ENCODE results near the gene PAX4. TPM values are rescaled to one million over a fixed set of nuclear protein-coding genes. Genes with fewer than 3 reads are reported as not detected.
A peak's percentile ranks its signal among the peaks of the same experiment; 100 is the strongest.

Gene PAX4
- not detected for polyA plus RNA-seq (2013, experiment 1 of 2)
- polyA plus RNA-seq (2013, experiment 2 of 2) = 0.03 TPM

GRCh38 chr7:127618042-127618441, at the start of gene PAX4:
Gene PAX4, minus strand, starts transcription at chr7:127618142. Its CDS starts 2,214 bp downstream, at chr7:127615928.
- Histone ChIP-seq H2BK15ac (ENCODE audit: low read length) (peak within 1 kb of the TSS; percentile 9), H3K4me1 (ENCODE audit: control insufficient read depth in 2 of 2, insufficient read depth in 1 of 2, low read depth in 1 of 2, low read length in 2 of 2) (peaks cover 0 to 2% of the 10 kb centered on the region in 2 donors), H4K8ac (ENCODE audit: low read depth, low read length) (no peak within 1 kb of the TSS), H3K4me3 (ENCODE audit: low read length in 2 of 2) (no peak within 1 kb of the TSS), H3K4ac (ENCODE audit: low read length) (no peak within 1 kb of the TSS), H2AFZ (ENCODE audit: low read length) (no peak within 1 kb of the TSS), H2BK12ac (ENCODE audit: low read length) (no peak within 1 kb of the TSS), H2BK120ac (ENCODE audit: low read depth, low read length) (no peak within 1 kb of the TSS), H3K4me2 (ENCODE audit: insufficient read depth, low read length, poor library complexity, severe bottlenecking) (no peak within 1 kb of the TSS), H3K23ac (ENCODE audit: low read depth, low read length, poor library complexity) (no peak within 1 kb of the TSS), H2AK5ac (ENCODE audit: low read depth, low read length) (no peak within 1 kb of the TSS), H3K9me3 (replicated peaks in 1 of 2; ENCODE audit: control insufficient read depth in 2 of 2, insufficient read depth in 1 of 2, low read depth in 1 of 2, low read length in 2 of 2) (no peaks in the 10 kb centered on the region), H3K18ac (ENCODE audit: low read length) (peak within 1 kb of the TSS; percentile 61), H4K91ac (ENCODE audit: low read depth, low read length, poor library complexity) (no peak within 1 kb of the TSS), H2BK5ac (ENCODE audit: low read length) (no peak within 1 kb of the TSS), H3K27me3 (ENCODE audit: control insufficient read depth in 3 of 3, insufficient read depth in 3 of 3, low read depth in 1 of 3, low read length in 3 of 3) (peaks cover 2 to 78% (median 21%) of the 10 kb centered on the region in 3 experiments), H3K36me3 (replicated peaks in 1 of 2; ENCODE audit: control insufficient read depth in 2 of 2, insufficient read depth in 2 of 2, low read length in 2 of 2) (no peaks in the 10 kb centered on the region), H3K79me1 (ENCODE audit: low read depth, low read length) (no peaks in the 10 kb centered on the region), H3K9ac (ENCODE audit: low read depth, low read length, poor library complexity) (no peak within 1 kb of the TSS), H3K14ac (ENCODE audit: low read length) (peak within 1 kb of the TSS; percentile 9), H3K27ac (replicated peaks; ENCODE audit: low read length) (no peak within 1 kb of the TSS)
- no CpG with 5 or more reads among the region's 2 CpGs for WGBS, 2 donors (ENCODE audit: extremely low coverage in 2 of 2, insufficient read length in 2 of 2, insufficient replicate concordance in 1 of 2)
- DNase-seq (ENCODE audit: low spot score) = no peak

- H2BK5ac ChIP-seq (ENCODE audit: low read length) = no peak overlapping the region
- H3K9ac ChIP-seq (ENCODE audit: low read depth, low read length, poor library complexity) = no peak overlapping the region
- no peak overlapping the region for H3K23ac ChIP-seq (ENCODE audit: low read depth, low read length, poor library complexity)
- no peak overlapping the region for H2BK12ac ChIP-seq (ENCODE audit: low read length)
- peaks cover 2 to 24% of the 10 kb centered on the region in 2 donors for H3K36me3 ChIP-seq (replicated peaks in 1 of 2; ENCODE audit: control insufficient read depth in 2 of 2, insufficient read depth in 2 of 2, low read length in 2 of 2)
- H3K9me3 ChIP-seq (replicated peaks in 1 of 2; ENCODE audit: control insufficient read depth in 2 of 2, insufficient read depth in 1 of 2, low read depth in 1 of 2, low read length in 2 of 2) = no peaks in the 10 kb centered on the region
- no CpG with 5 or more reads among the region's 3 CpGs for WGBS, 2 donors (ENCODE audit: extremely low coverage in 2 of 2, insufficient read length in 2 of 2, insufficient replicate concordance in 1 of 2)
- no peak overlapping the region for H3K14ac ChIP-seq (ENCODE audit: low read length)
- peaks cover 1% of the 10 kb centered on the region for H3K79me1 ChIP-seq (ENCODE audit: low read depth, low read length)
- H3K27ac ChIP-seq (replicated peaks; ENCODE audit: low read length) = no peak overlapping the region
- no peak overlapping the region for H3K18ac ChIP-seq (ENCODE audit: low read length)
- no peak overlapping the region for H4K8ac ChIP-seq (ENCODE audit: low read depth, low read length)
- no peak overlapping the region for H2AK5ac ChIP-seq (ENCODE audit: low read depth, low read length)
- H3K4me1 ChIP-seq (ENCODE audit: control insufficient read depth in 2 of 2, insufficient read depth in 1 of 2, low read depth in 1 of 2, low read length in 2 of 2) = peaks cover 0 to 7% of the 10 kb centered on the region in 2 donors
- H2BK120ac ChIP-seq (ENCODE audit: low read depth, low read length) = no peak overlapping the region
- H3K27me3 ChIP-seq (ENCODE audit: control insufficient read depth in 3 of 3, insufficient read depth in 3 of 3, low read depth in 1 of 3, low read length in 3 of 3) = peaks cover 0 to 5% (median 0%) of the 10 kb centered on the region in 3 experiments
- no peak for DNase-seq (ENCODE audit: low spot score)
- H3K4ac ChIP-seq (ENCODE audit: low read length) = no peak overlapping the region
- no peak overlapping the region for H4K91ac ChIP-seq (ENCODE audit: low read depth, low read length, poor library complexity)
- no peak overlapping the region for H3K4me3 ChIP-seq (ENCODE audit: low read length in 2 of 2)
- no peak overlapping the region for H3K4me2 ChIP-seq (ENCODE audit: insufficient read depth, low read length, poor library complexity, severe bottlenecking)
- H2AFZ ChIP-seq (ENCODE audit: low read length) = no peak overlapping the region
- H2BK15ac ChIP-seq (ENCODE audit: low read length) = no peak overlapping the region
These were observed 49.2 kb upstream of the PAX4 start for GRCh38 chr7:127667017-127667670.

- Histone ChIP-seq H2BK5ac (ENCODE audit: low read length) (no peak overlapping the region), H3K9ac (ENCODE audit: low read depth, low read length, poor library complexity) (no peak overlapping the region), H3K4ac (ENCODE audit: low read length) (no peak overlapping the region), H3K36me3 (replicated peaks in 1 of 2; ENCODE audit: control insufficient read depth in 2 of 2, insufficient read depth in 2 of 2, low read length in 2 of 2) (peaks cover 2 to 29% of the 10 kb centered on the region in 2 donors), H3K9me3 (replicated peaks in 1 of 2; ENCODE audit: control insufficient read depth in 2 of 2, insufficient read depth in 1 of 2, low read depth in 1 of 2, low read length in 2 of 2) (no peaks in the 10 kb centered on the region), H3K14ac (ENCODE audit: low read length) (no peak overlapping the region), H3K4me2 (ENCODE audit: insufficient read depth, low read length, poor library complexity, severe bottlenecking) (no peak overlapping the region), H4K91ac (ENCODE audit: low read depth, low read length, poor library complexity) (no peak overlapping the region), H2BK15ac (ENCODE audit: low read length) (no peak overlapping the region), H3K27ac (replicated peaks; ENCODE audit: low read length) (no peak overlapping the region), H2AFZ (ENCODE audit: low read length) (no peak overlapping the region), H3K18ac (ENCODE audit: low read length) (no peak overlapping the region), H3K23ac (ENCODE audit: low read depth, low read length, poor library complexity) (no peak overlapping the region), H3K27me3 (ENCODE audit: control insufficient read depth in 3 of 3, insufficient read depth in 3 of 3, low read depth in 1 of 3, low read length in 3 of 3) (peaks cover 0 to 5% (median 0%) of the 10 kb centered on the region in 3 experiments), H2AK5ac (ENCODE audit: low read depth, low read length) (no peak overlapping the region), H3K4me3 (ENCODE audit: low read length in 2 of 2) (no peak overlapping the region), H3K4me1 (ENCODE audit: control insufficient read depth in 2 of 2, insufficient read depth in 1 of 2, low read depth in 1 of 2, low read length in 2 of 2) (peaks cover 0 to 7% of the 10 kb centered on the region in 2 donors), H2BK120ac (ENCODE audit: low read depth, low read length) (no peak overlapping the region), H3K79me1 (ENCODE audit: low read depth, low read length) (peaks cover 1% of the 10 kb centered on the region), H4K8ac (ENCODE audit: low read depth, low read length) (no peak overlapping the region), H2BK12ac (ENCODE audit: low read length) (no peak overlapping the region)
- no peak for DNase-seq (ENCODE audit: low spot score)
- no CpG with 5 or more reads among the region's 4 CpGs for WGBS, 2 donors (ENCODE audit: extremely low coverage in 2 of 2, insufficient read length in 2 of 2, insufficient replicate concordance in 1 of 2)
These were observed 48.7 kb upstream of the PAX4 start for GRCh38 chr7:127666602-127667001.

GRCh38 chr7:127665922-127666321, 48.0 kb upstream of the PAX4 start:
- Histone ChIP-seq H3K4me3 (ENCODE audit: low read length in 2 of 2) (no peak overlapping the region), H3K18ac (ENCODE audit: low read length) (no peak overlapping the region), H3K14ac (ENCODE audit: low read length) (no peak overlapping the region), H4K8ac (ENCODE audit: low read depth, low read length) (no peak overlapping the region), H2BK12ac (ENCODE audit: low read length) (no peak overlapping the region), H4K91ac (ENCODE audit: low read depth, low read length, poor library complexity) (no peak overlapping the region), H2BK5ac (ENCODE audit: low read length) (no peak overlapping the region), H3K27me3 (ENCODE audit: control insufficient read depth in 3 of 3, insufficient read depth in 3 of 3, low read depth in 1 of 3, low read length in 3 of 3) (peaks cover 0 to 5% (median 0%) of the 10 kb centered on the region in 3 experiments), H3K4me2 (ENCODE audit: insufficient read depth, low read length, poor library complexity, severe bottlenecking) (no peak overlapping the region), H3K23ac (ENCODE audit: low read depth, low read length, poor library complexity) (no peak overlapping the region), H3K36me3 (replicated peaks in 1 of 2; ENCODE audit: control insufficient read depth in 2 of 2, insufficient read depth in 2 of 2, low read length in 2 of 2) (peaks cover 2 to 36% of the 10 kb centered on the region in 2 donors), H2AFZ (ENCODE audit: low read length) (no peak overlapping the region), H3K27ac (replicated peaks; ENCODE audit: low read length) (no peak overlapping the region), H3K4ac (ENCODE audit: low read length) (no peak overlapping the region), H2AK5ac (ENCODE audit: low read depth, low read length) (no peak overlapping the region), H3K79me1 (ENCODE audit: low read depth, low read length) (peaks cover 1% of the 10 kb centered on the region), H3K9me3 (replicated peaks in 1 of 2; ENCODE audit: control insufficient read depth in 2 of 2, insufficient read depth in 1 of 2, low read depth in 1 of 2, low read length in 2 of 2) (no peaks in the 10 kb centered on the region), H2BK15ac (ENCODE audit: low read length) (no peak overlapping the region), H3K4me1 (ENCODE audit: control insufficient read depth in 2 of 2, insufficient read depth in 1 of 2, low read depth in 1 of 2, low read length in 2 of 2) (peaks cover 0 to 7% of the 10 kb centered on the region in 2 donors), H2BK120ac (ENCODE audit: low read depth, low read length) (no peak overlapping the region), H3K9ac (ENCODE audit: low read depth, low read length, poor library complexity) (no peak overlapping the region)
- peak; percentile 62 for DNase-seq (ENCODE audit: low spot score)
- WGBS, 2 donors (ENCODE audit: extremely low coverage in 2 of 2, insufficient read length in 2 of 2, insufficient replicate concordance in 1 of 2) = no CpG with 5 or more reads among the region's 7 CpGs
